ENCODE results near the gene CD48.

Gene CD48

DNA sequence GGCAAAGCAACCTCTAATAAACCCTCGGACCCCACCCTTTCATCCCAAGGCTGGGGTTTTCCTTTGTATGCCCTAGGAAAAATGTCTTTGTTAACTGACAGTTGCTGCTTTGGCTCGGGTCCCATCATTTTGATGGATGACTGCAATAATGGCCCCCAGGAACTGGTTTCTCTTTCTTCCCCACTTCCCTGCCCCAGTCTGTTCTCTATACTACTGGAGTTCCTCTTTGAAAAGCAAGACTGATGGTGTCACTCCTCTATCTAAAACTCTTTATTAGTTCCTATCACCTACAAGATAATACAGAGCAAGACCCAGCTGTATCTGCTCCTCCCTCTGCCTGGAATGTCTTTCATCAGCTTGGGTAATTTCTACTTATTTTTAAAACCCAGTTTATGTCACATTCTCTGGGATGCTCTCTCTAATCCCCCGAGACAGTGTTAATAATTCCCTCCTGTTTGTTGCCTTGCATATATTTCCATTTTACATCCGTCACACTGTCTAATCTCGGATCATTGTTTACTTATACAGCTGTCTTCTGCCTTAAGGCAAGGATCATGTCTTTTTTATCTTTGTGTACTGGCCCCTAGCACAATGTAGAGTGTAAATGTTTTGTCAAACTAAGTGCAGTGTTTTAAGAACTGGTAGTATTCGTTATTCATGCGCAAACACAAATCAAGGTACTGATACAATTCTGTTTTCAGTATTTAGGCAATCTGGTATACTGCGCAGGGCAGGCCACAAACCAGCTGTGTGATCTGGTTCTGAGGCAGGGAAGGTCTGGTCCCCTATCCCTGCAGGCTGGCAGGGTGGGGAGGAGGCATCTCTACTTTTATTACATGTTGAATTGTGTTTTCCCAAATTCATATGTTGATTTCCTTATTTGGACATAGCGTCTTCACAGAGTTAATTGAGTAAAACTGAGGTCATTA, 80.8 kb downstream of the CD48 start:
- DNase-seq: no peak

DNA sequence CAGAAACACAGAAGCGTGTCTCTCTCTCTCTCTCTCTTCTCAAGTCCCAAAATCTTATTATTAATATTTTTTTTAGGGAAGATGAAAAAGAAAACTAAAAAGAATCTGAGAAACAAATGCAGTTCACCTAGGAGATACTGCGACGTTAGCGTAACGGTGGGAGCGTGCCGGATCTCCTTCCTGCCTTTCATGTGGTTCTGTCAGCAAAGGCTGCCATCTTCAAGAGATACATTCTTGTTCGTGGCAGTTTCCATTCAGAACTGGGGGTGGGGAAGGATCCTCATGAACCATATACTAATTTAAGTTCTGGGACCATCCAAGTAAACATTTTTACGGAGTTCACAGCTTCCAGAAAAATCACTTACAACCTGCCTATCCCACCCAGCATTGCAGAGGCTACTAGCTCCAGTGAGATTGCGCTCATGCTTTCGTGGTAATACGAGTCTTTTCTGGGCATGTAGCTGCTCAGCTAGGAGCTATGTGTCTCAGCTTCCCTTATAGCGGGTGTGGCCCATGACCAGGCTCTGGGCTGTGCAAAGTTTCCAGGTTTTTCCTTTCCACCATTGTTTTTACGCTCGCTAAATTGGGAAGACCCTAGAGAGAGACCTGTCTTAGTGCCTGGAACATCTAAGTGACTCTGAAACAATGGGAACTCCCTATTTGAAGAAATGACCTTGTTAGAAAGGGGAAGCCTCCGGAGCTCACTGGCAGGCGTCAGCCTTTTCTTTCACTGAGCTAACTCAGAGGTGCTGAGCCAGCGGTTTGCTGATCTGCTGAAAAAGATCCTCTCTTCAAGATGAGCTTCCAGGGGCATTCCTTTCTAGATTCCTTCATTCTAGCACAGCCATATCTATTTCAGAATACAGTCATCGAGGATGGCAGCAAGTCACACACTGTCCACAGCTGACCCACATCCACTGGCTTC, 82.1 kb downstream of the CD48 start:
- DNase-seq: peak; percentile 43

DNA sequence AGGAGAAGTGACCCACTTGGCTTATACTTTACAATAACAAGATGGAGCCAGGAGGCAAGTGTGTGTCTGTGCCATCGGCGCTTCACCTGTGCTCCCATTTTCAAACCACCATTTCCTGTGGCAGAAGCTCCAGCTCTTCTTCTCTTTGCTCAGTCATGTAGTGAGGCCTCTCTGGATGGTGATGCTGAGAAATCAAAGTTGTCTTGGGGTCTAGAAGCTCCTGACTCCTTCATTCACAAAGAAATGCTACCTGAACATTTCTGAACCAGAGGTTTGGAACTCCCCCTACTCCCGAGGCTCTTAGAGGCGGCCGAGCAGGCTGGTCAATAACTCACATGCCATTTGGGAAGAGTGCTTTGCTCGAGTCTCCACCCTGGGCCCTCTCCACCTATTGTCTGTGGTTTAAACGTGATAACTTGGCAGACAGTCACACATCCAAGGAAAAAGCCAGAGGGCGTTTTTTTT, 82.8 kb downstream of the CD48 start:
- no peak for DNase-seq
